Testis (tissue), 2 donors: Measurements from ENCODE around the gene XPNPEP1.

Experiments
- POLR2A ChIP-seq: fragments of 450-650 bp; IDR thresholded peaks from one replicate; pipeline ENCODE4 v1.6.1; 2017; ENCODE audit warnings: antibody characterized with exemption, mild to moderate bottlenecking, moderate library complexity
- TF ChIP-seq, protein P1 (sequence below), 3 experiments: fragments of 450-650 bp in 2 of 3; fragments of 200-600 bp in 1 of 3; sonication (generic) in 1 of 3; IDR thresholded peaks; one replicate each; pipeline ENCODE4 v1.5.1; 2016 to 2019; ENCODE audit warnings: antibody characterized with exemption in 3 of 3, mild to moderate bottlenecking in 2 of 3, moderate library complexity in 1 of 3

DNA sequence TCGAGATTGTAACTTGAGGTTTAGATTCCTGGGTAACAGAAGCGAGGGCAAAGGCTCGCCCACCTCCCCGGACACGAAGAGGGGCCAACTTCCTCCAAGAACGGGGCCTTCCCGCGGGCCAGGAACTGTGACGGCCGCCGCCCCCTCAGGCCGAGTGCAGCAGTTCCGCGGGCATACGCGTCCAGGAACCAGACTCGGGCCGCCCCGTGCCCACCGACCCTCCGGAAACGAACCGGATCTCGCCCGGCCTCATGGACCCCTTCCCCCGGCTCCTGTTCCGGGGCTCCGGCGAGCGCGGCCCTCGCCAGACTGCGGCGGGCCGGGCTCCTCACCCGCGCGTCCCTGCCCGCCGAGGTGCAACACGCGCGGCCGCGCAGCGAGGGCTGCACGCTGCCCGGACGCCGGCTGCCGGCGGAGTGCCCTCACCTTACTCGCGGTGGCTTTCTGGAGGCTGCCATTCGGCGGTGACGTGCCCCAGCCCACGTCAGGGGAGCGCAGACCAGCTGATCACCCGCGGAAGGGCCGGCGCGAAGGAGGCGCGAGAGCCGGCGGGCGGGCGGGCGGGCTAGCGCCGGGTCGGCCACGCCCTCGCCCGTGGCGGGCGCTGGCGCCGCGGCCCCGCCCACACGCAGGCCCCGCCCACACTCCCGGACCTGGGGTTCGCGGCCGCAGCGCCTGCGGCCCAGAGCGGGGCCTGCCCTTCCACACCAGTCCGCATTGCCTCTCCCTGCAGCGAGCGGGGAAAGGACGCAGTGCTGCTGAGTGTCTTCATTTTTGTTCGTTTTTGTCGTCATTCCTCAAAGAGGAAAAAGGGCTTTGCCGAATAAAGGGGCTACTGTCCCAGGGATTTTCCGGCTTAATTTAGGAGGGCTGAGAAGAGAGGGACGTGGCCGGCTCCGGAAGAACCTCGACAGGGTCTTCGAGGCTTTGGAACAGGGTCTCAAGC is at the start of gene XPNPEP1:
- peak; percentile 48 for TF ChIP-seq POLR2A
- TF ChIP-seq, protein P1, sequence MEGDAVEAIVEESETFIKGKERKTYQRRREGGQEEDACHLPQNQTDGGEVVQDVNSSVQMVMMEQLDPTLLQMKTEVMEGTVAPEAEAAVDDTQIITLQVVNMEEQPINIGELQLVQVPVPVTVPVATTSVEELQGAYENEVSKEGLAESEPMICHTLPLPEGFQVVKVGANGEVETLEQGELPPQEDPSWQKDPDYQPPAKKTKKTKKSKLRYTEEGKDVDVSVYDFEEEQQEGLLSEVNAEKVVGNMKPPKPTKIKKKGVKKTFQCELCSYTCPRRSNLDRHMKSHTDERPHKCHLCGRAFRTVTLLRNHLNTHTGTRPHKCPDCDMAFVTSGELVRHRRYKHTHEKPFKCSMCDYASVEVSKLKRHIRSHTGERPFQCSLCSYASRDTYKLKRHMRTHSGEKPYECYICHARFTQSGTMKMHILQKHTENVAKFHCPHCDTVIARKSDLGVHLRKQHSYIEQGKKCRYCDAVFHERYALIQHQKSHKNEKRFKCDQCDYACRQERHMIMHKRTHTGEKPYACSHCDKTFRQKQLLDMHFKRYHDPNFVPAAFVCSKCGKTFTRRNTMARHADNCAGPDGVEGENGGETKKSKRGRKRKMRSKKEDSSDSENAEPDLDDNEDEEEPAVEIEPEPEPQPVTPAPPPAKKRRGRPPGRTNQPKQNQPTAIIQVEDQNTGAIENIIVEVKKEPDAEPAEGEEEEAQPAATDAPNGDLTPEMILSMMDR (IDR thresholded peaks at IDR 0.05), result no peak
